GM23338 (cell line): ENCODE measurements around the gene ZNF775. TPM values are rescaled to one million over a fixed set of nuclear protein-coding genes. Genes with fewer than 3 reads are reported as not detected.

ENCODE experiments used
- ATAC-seq: fragments of 200-7000 bp; cut with Tn5 transposase; 3 replicates; pipeline ENCODE4 v1.9.1; 2020
- DNase-seq: peaks from one replicate; pipeline ENCODE4 v3.0.0-alpha.2; 2015; ENCODE audit warnings: low spot score
- H2AFZ ChIP-seq: fragments of 200-600 bp; sonication (generic); 2 replicates; pipeline ENCODE4 v1.8.0; 2016; ENCODE audit warnings: antibody characterized with exemption, mild to moderate bottlenecking, moderate library complexity
- H3F3A ChIP-seq: fragments of 200-600 bp; sonication (generic); replicated peaks from 2 replicates; pipeline ENCODE4 v1.8.0; 2017; ENCODE audit warnings: antibody characterized with exemption, mixed run types, low read depth
- H3K27ac ChIP-seq: fragments of 200-600 bp; sonication (generic); 2 replicates; pipeline ENCODE4 v1.6.1; 2016; ENCODE audit warnings: low read depth
- H3K27me3 ChIP-seq: fragments of 200-600 bp; sonication (generic); 2 replicates; pipeline ENCODE4 v1.8.0; 2016; ENCODE audit warnings: mild to moderate bottlenecking, mixed run types, moderate library complexity; ENCODE audit not compliant: insufficient read depth
- H3K36me3 ChIP-seq: fragments of 200-600 bp; sonication (generic); 2 replicates; pipeline ENCODE4 v1.8.0; 2016; ENCODE audit warnings: mild to moderate bottlenecking; ENCODE audit not compliant: insufficient read depth
- H3K4me1 ChIP-seq: fragments of 200-600 bp; sonication (generic); 2 replicates; pipeline ENCODE4 v1.8.0; 2016; ENCODE audit warnings: mild to moderate bottlenecking, moderate library complexity; ENCODE audit not compliant: insufficient read depth
- H3K4me2 ChIP-seq: fragments of 200-600 bp; sonication (generic); 2 replicates; pipeline ENCODE4 v1.7.1; 2017; ENCODE audit warnings: mixed run types
- H3K4me3 ChIP-seq: fragments of 200-600 bp; sonication (generic); 2 replicates; pipeline ENCODE4 v1.6.1; 2016; ENCODE audit warnings: mixed run types
- H3K79me2 ChIP-seq: fragments of 200-600 bp; sonication (generic); replicated peaks from 2 replicates; pipeline ENCODE4 v1.8.0; 2017; ENCODE audit warnings: mild to moderate bottlenecking; ENCODE audit not compliant: insufficient read depth
- H3K9me2 ChIP-seq: fragments of 200-600 bp; sonication (generic); 2 replicates; pipeline ENCODE4 v1.8.0; 2017; ENCODE audit not compliant: insufficient read depth
- H4K20me1 ChIP-seq: fragments of 200-600 bp; sonication (generic); replicated peaks from 2 replicates; pipeline ENCODE4 v1.8.0; 2017; ENCODE audit warnings: mild to moderate bottlenecking; ENCODE audit not compliant: insufficient read depth
- H3K27ac Mint-ChIP-seq: 2 replicates; pipeline ENCODE4 v1.8.0; 2020; ENCODE audit warnings: inconsistent platforms, mild to moderate bottlenecking, moderate library complexity, mixed read lengths
- H3K27me3 Mint-ChIP-seq: 3 replicates; pipeline ENCODE4 v1.8.0; 2022; ENCODE audit warnings: low read depth, mild to moderate bottlenecking, moderate library complexity, mixed read lengths, inconsistent platforms; ENCODE audit not compliant: insufficient read depth, poor library complexity
- H3K36me3 Mint-ChIP-seq: 3 replicates; pipeline ENCODE4 v1.8.0; 2021; ENCODE audit warnings: low read depth, mild to moderate bottlenecking, inconsistent platforms, moderate library complexity, mixed read lengths
- H3K4me1 Mint-ChIP-seq: 3 replicates; pipeline ENCODE4 v1.8.0; 2020; ENCODE audit warnings: mild to moderate bottlenecking, inconsistent platforms, mixed read lengths
- H3K4me3 Mint-ChIP-seq: 3 replicates; pipeline ENCODE4 v1.8.0; 2021; ENCODE audit warnings: moderate library complexity, mild to moderate bottlenecking, inconsistent platforms, mixed read lengths
- H3K9me3 Mint-ChIP-seq: 3 replicates; pipeline ENCODE4 v1.8.0; 2020; ENCODE audit warnings: moderate library complexity, mild to moderate bottlenecking, inconsistent platforms, mixed read lengths
- CTCF ChIP-seq, 2 experiments: fragments of 200-600 bp in 1 of 2; sonication (generic) in 1 of 2; conservative IDR thresholded peaks; 2 replicates each; pipeline versions ENCODE4 v1.5.1 to v1.6.1; 2016 to 2017; ENCODE audit warnings: antibody characterized with exemption in 2 of 2, low read depth in 2 of 2, mild to moderate bottlenecking in 2 of 2, moderate library complexity in 1 of 2
- POLR2AphosphoS5 ChIP-seq: IDR thresholded peaks from 2 replicates; pipeline ENCODE4 v1.6.1; 2016; ENCODE audit warnings: antibody characterized with exemption, low read depth
- REST ChIP-seq: IDR thresholded peaks from one replicate; pipeline ENCODE4 v1.6.1; 2018; ENCODE audit warnings: antibody characterized with exemption; ENCODE audit not compliant: unreplicated experiment
- polyA plus RNA-seq: library from polyadenylated mRNA; unstranded; fragments of >200 nt; fragmentation: Nextera tagmentation; extraction: Ambion mirVana; gene quantifications from 2 replicates; pipeline ENCODE4 v1.2.1, GENCODE V29; 2016
- total RNA-seq: library from RNA; depleted of rRNA; stranded (reverse); fragments of >200 nt; shearing (Covaris generic); gene quantifications from 2 replicates; pipeline ENCODE4 v1.2.3, GENCODE V29; 2014

The ZNF775 gene
- total and polyA plus RNA-seq, 2 experiments from 2014 or later = 4.5 to 38.2 TPM

- peaks cover 69% of the 10 kb centered on the region for H3K36me3 Mint-ChIP-seq
- DNase-seq = no peak
- no peak overlapping the region for H3K27ac Mint-ChIP-seq
- Histone ChIP-seq H3K79me2 (peaks cover 26% of the 10 kb centered on the region), H4K20me1 (no peaks in the 10 kb centered on the region), H3K4me3 (no peak overlapping the region), H3K9me2 (no peaks in the 10 kb centered on the region), H2AFZ (no peak overlapping the region), H3K27ac (0 out of 2 replicates have a peak overlapping the region, but pooled peaks have one; percentile 39), H3K27me3 (no peaks in the 10 kb centered on the region), H3K4me2 (no peak overlapping the region; the same call in 1 of the 2 replicates), H3K4me1 (peaks cover 44% of the 10 kb centered on the region), H3K36me3 (peaks cover 12% of the 10 kb centered on the region), H3F3A (peaks cover 37% of the 10 kb centered on the region)
- peaks cover 66% of the 10 kb centered on the region for H3K4me1 Mint-ChIP-seq
- H3K27me3 Mint-ChIP-seq = peaks cover 18% of the 10 kb centered on the region
- no peaks in the 10 kb centered on the region; the same call in 2 of the 3 replicates for H3K9me3 Mint-ChIP-seq
- H3K4me3 Mint-ChIP-seq = no peak overlapping the region
- TF ChIP-seq POLR2AphosphoS5 = peak; percentile 19
- no peak for TF ChIP-seq CTCF (conservative IDR thresholded peaks at IDR 0.05; ENCODE audit: low read depth in 2 of 2)
- no peak for ATAC-seq
These were observed 46.1 kb upstream of the ZNF775 start for GRCh38 chr7:150332852-150333635.

GRCh38 chr7:150333659-150334058 lies 45.5 kb upstream of the ZNF775 start:
- DNase-seq = no peak
- Histone ChIP-seq H3K27me3 (no peaks in the 10 kb centered on the region), H3K9me2 (no peaks in the 10 kb centered on the region), H2AFZ (no peak overlapping the region), H3F3A (peaks cover 31% of the 10 kb centered on the region), H4K20me1 (no peaks in the 10 kb centered on the region), H3K4me1 (peaks cover 41% of the 10 kb centered on the region), H3K79me2 (peaks cover 26% of the 10 kb centered on the region), H3K4me2 (no peak overlapping the region), H3K27ac (0 out of 2 replicates have a peak overlapping the region, but pooled peaks have one; percentile 39), H3K4me3 (no peak overlapping the region), H3K36me3 (peaks cover 8% of the 10 kb centered on the region)
- H3K27ac Mint-ChIP-seq = no peak overlapping the region
- H3K27me3 Mint-ChIP-seq = peaks cover 19% of the 10 kb centered on the region
- H3K36me3 Mint-ChIP-seq = peaks cover 67% of the 10 kb centered on the region
- ATAC-seq = no peak
- TF ChIP-seq POLR2AphosphoS5 = 0 out of 2 replicates have a peak, but pooled peaks have one; percentile 1
- TF ChIP-seq REST = no peak
- no peak overlapping the region for H3K4me3 Mint-ChIP-seq
- H3K4me1 Mint-ChIP-seq = peaks cover 68% of the 10 kb centered on the region
- H3K9me3 Mint-ChIP-seq = no peaks in the 10 kb centered on the region; the same call in 2 of the 3 replicates
